GM12878 (cell line): ENCODE results near the gene KCNH6. TPM values are rescaled to one million over a fixed set of nuclear protein-coding genes. Genes with fewer than 3 reads are reported as not detected.

Experiments used
- ATAC-seq: fragments of 200-7000 bp; cut with Tn5 transposase; 3 replicates; pipeline ENCODE4 v1.9.1; 2020; ENCODE audit warnings: mild to moderate bottlenecking, moderate library complexity
- BruUV-seq: library from RNA; stranded (reverse); fragments of 400-500 nt; replicated peaks from 2 replicates; lab custom pipeline; 2021; lab: Mats Ljungman, UMichigan
- CTCF ChIA-PET: fragments of 300-600 bp; sonication (Branson Sonifier 250); formaldehyde crosslinking; extraction: SDS; loops from one replicate; lab custom pipeline; 2021; ENCODE audit warnings: inconsistent platforms; lab: Yijun Ruan, JAX
- POLR2A ChIA-PET: fragments of 350-600 bp; formaldehyde crosslinking; extraction: SDS; loops from one replicate; lab custom pipeline; 2021; ENCODE audit warnings: inconsistent platforms; lab: Charles Lee
- RAD21 ChIA-PET: fragments of 300-600 bp; sonication (Branson Sonifier 250); formaldehyde crosslinking; loops from one replicate; lab custom pipeline; 2023; ENCODE audit warnings: antibody characterized with exemption; ENCODE audit not compliant: unreplicated experiment; lab: Charles Lee
- SMC1A ChIA-PET: fragments of 300-600 bp; sonication (Branson Sonifier 250); formaldehyde crosslinking; loops from one replicate; lab custom pipeline; 2023; ENCODE audit not compliant: unreplicated experiment, uncharacterized antibody; lab: Charles Lee
- DNase-seq: peaks from one replicate; pipeline ENCODE4 v3.0.0-alpha.2; 2011; ENCODE audit warnings: low read depth, low spot score
- FAIRE-seq: peaks from 3 replicates; lab custom pipeline; 2011; peaks lifted over from hg19 to GRCh38; lab: Jason Lieb, UNC
- H2AFZ ChIP-seq: 2 replicates; pipeline ENCODE4 v1.6.0; 2011; ENCODE audit warnings: low read depth, low read length, control low read depth; ENCODE audit not compliant: control insufficient read depth
- H3K27ac ChIP-seq: 2 replicates; pipeline ENCODE4 v1.5.1; 2011; ENCODE audit warnings: control low read depth; ENCODE audit not compliant: control insufficient read depth, insufficient read depth
- H3K27me3 ChIP-seq, 2 experiments: replicated peaks in 1 of 2; 2 replicates each; pipeline versions ENCODE4 v1.6.0 to v1.6.1; 2011; ENCODE audit warnings: low read length in 1 of 2; ENCODE audit not compliant: control insufficient read depth in 2 of 2, insufficient read depth in 2 of 2
- H3K36me3 ChIP-seq, 2 experiments: 2 replicates each; pipeline ENCODE4 v1.5.1; 2011; ENCODE audit warnings: low read length in 1 of 2; ENCODE audit not compliant: control insufficient read depth in 2 of 2, insufficient read depth in 2 of 2
- H3K4me1 ChIP-seq: 2 replicates; pipeline ENCODE4 v1.6.1; 2011; ENCODE audit warnings: mild to moderate bottlenecking, low read length, moderate library complexity, mixed read lengths; ENCODE audit not compliant: control insufficient read depth, insufficient read depth
- H3K4me2 ChIP-seq: 2 replicates; pipeline ENCODE4 v1.6.0; 2011; ENCODE audit warnings: control low read depth; ENCODE audit not compliant: control insufficient read depth, insufficient read depth
- H3K4me3 ChIP-seq: fragments of 200-600 bp; sonication (generic); 2 replicates; pipeline ENCODE4 v1.5.1; 2016
- H3K79me2 ChIP-seq: 2 replicates; pipeline ENCODE4 v1.6.0; 2011; ENCODE audit warnings: low read length; ENCODE audit not compliant: control insufficient read depth, insufficient read depth
- H3K9ac ChIP-seq: 2 replicates; pipeline ENCODE4 v1.8.0; 2011; ENCODE audit warnings: low read length, control low read depth, mixed read lengths; ENCODE audit not compliant: control insufficient read depth, insufficient read depth
- H3K9me3 ChIP-seq: replicated peaks from 3 replicates; pipeline ENCODE4 v1.5.1; 2011; ENCODE audit warnings: mild to moderate bottlenecking, low read length; ENCODE audit not compliant: control insufficient read depth, insufficient read depth
- H4K20me1 ChIP-seq: 2 replicates; pipeline ENCODE4 v1.6.0; 2011; ENCODE audit not compliant: control insufficient read depth, insufficient read depth
- NR2C2 ChIP-seq: IDR thresholded peaks from 2 replicates; pipeline ENCODE4 v1.6.1; 2011; ENCODE audit warnings: borderline replicate concordance, low read depth; ENCODE audit not compliant: control insufficient read depth, insufficient read length
- PML ChIP-seq: IDR thresholded peaks from 2 replicates; pipeline ENCODE4 v1.6.1; 2012; ENCODE audit warnings: low read length, inconsistent platforms
- RELB ChIP-seq: fragments of 450-650 bp; IDR thresholded peaks from 2 replicates; pipeline ENCODE4 v1.6.1; 2017; ENCODE audit warnings: low read depth, mild to moderate bottlenecking, moderate library complexity
- ZBTB4 ChIP-seq: fragments of 450-650 bp; formaldehyde crosslinking; IDR thresholded peaks from 2 replicates; pipeline ENCODE4 v1.4.0; 2022; ENCODE audit warnings: mild to moderate bottlenecking, moderate library complexity
- WGBS: methylation state at CpG from one replicate; pipeline ENCODE4 v1.1.6; 2016; ENCODE audit warnings: low lambda C conversion rate; ENCODE audit not compliant: insufficient replicate concordance, insufficient coverage; ENCODE audit errors: missing lambda C conversion rate; 5-methylcytosine and 5-hydroxymethylcytosine counted together
- in situ Hi-C: fragments of 300-500 bp; cut with MboI; formaldehyde crosslinking; loops from 9 replicates; pipeline ENCODE4 v1.14.3; 2018; ENCODE audit warnings: mixed read lengths
- intact Hi-C: fragments of 100-400 bp; cut with micrococcal nuclease; formaldehyde crosslinking; loops from one replicate; pipeline ENCODE4 v1.14.2; 2022; ENCODE audit not compliant: unreplicated experiment
- polyA plus RNA-seq, 11 experiments: library from polyadenylated mRNA; depleted of rRNA in 4 of 11; unstranded in 6 of 11; stranded (reverse) in 5 of 11; fragments of >200 nt; fragmentation: Nextera tagmentation in 4 of 11; fragmentation: Illumina TruSeq in 1 of 11; extraction: Ambion mirVana in 4 of 11; extraction: Trizol in 1 of 11; gene quantifications; 1 replicate in 1 of 11; 2 replicates in 10 of 11; pipeline versions ENCODE4 v1.2.1 to v1.2.3, GENCODE V29; 2011 to 2016; ENCODE audit warnings: inconsistent platforms in 2 of 11, missing spikeins in 2 of 11, low read depth in 1 of 11
- total RNA-seq, 4 experiments: library from RNA; depleted of rRNA in 3 of 4; stranded (reverse); fragments of >200 nt in 3 of 4; fragmentation: Illumina TruSeq in 1 of 4; extraction: Trizol in 1 of 4; gene quantifications; 2 replicates each; pipeline versions ENCODE4 v1.2.1 to v1.2.3, GENCODE V29; 2013 to 2021
- TF ChIP-seq, protein P1 (sequence below): IDR thresholded peaks from 2 replicates; pipeline ENCODE4 v1.6.1; 2012; ENCODE audit warnings: improper control_type of control experiment, low read depth, low read length; ENCODE audit not compliant: insufficient replicate concordance
- TF ChIP-seq, protein P2 (sequence below): fragments of 450-650 bp; IDR thresholded peaks from 2 replicates; pipeline ENCODE4 v1.6.1; 2016; ENCODE audit warnings: mild to moderate bottlenecking

KCNH6 gene
- total and polyA plus RNA-seq, 10 of the 15 experiments (the other 5 are each of a cell fraction or from before 2014, with no cell fraction given), result not detected

DNA sequence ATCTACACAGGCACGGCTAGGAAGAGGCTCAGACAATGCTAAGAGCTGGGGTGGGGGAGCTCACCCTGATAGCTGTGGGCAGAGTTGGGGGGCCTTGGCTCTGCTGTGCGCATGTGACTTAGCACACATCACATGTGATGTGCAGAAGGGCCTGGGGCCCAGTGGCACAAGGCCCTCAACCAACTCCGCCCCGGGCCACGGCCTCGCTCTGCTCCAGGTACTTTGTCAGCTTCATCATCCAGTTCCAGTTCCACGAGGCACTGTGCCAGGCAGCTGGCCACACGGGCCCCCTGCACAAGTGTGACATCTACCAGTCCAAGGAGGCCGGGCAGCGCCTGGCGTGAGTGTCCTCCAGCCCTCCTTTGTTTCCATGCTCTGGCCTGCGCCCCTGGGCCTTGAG, 27.0 kb upstream of the KCNH6 start:
- CTCF ChIA-PET, result interaction anchor here (0.7 kb wide), 1 partner anchor 98 kb away, joined by 3 read pairs; no protein-coding TSS in a partner anchor
- FAIRE-seq, result no peak
- no peak for TF ChIP-seq PML
- TF ChIP-seq RELB, result no peak
- TF ChIP-seq ZBTB4, result no peak
- TF ChIP-seq, protein P1, sequence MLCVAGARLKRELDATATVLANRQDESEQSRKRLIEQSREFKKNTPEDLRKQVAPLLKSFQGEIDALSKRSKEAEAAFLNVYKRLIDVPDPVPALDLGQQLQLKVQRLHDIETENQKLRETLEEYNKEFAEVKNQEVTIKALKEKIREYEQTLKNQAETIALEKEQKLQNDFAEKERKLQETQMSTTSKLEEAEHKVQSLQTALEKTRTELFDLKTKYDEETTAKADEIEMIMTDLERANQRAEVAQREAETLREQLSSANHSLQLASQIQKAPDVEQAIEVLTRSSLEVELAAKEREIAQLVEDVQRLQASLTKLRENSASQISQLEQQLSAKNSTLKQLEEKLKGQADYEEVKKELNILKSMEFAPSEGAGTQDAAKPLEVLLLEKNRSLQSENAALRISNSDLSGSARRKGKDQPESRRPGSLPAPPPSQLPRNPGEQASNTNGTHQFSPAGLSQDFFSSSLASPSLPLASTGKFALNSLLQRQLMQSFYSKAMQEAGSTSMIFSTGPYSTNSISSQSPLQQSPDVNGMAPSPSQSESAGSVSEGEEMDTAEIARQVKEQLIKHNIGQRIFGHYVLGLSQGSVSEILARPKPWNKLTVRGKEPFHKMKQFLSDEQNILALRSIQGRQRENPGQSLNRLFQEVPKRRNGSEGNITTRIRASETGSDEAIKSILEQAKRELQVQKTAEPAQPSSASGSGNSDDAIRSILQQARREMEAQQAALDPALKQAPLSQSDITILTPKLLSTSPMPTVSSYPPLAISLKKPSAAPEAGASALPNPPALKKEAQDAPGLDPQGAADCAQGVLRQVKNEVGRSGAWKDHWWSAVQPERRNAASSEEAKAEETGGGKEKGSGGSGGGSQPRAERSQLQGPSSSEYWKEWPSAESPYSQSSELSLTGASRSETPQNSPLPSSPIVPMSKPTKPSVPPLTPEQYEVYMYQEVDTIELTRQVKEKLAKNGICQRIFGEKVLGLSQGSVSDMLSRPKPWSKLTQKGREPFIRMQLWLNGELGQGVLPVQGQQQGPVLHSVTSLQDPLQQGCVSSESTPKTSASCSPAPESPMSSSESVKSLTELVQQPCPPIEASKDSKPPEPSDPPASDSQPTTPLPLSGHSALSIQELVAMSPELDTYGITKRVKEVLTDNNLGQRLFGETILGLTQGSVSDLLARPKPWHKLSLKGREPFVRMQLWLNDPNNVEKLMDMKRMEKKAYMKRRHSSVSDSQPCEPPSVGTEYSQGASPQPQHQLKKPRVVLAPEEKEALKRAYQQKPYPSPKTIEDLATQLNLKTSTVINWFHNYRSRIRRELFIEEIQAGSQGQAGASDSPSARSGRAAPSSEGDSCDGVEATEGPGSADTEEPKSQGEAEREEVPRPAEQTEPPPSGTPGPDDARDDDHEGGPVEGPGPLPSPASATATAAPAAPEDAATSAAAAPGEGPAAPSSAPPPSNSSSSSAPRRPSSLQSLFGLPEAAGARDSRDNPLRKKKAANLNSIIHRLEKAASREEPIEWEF, result no peak
- TF ChIP-seq, protein P2, sequence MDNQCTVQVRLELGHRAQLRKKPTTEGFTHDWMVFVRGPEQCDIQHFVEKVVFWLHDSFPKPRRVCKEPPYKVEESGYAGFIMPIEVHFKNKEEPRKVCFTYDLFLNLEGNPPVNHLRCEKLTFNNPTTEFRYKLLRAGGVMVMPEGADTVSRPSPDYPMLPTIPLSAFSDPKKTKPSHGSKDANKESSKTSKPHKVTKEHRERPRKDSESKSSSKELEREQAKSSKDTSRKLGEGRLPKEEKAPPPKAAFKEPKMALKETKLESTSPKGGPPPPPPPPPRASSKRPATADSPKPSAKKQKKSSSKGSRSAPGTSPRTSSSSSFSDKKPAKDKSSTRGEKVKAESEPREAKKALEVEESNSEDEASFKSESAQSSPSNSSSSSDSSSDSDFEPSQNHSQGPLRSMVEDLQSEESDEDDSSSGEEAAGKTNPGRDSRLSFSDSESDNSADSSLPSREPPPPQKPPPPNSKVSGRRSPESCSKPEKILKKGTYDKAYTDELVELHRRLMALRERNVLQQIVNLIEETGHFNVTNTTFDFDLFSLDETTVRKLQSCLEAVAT, result no peak
- TF ChIP-seq NR2C2, result no peak

More for the DNA sequence above, 27.0 kb upstream of the KCNH6 start:
- WGBS, result 58% methylated on average over 12 of the region's 12 CpGs
- POLR2A ChIA-PET, result no interaction called here
- no peak overlapping the region for H3K4me2 ChIP-seq
- BruUV-seq, result no TSS peak
- H3K27me3 ChIP-seq, result peaks cover 0 to 1% of the 10 kb centered on the region in 2 experiments; a peak in 2 of 4 replicates
- H3K9ac ChIP-seq, result no peak overlapping the region
- H4K20me1 ChIP-seq, result no peaks in the 10 kb centered on the region
- H3K4me1 ChIP-seq, result no peaks in the 10 kb centered on the region
- DNase-seq (no peak), ATAC-seq (no peak)
- no peaks in the 10 kb centered on the region for H3K36me3 ChIP-seq
- no peak overlapping the region for H3K4me3 ChIP-seq
- SMC1A ChIA-PET, result interaction anchor here (0.7 to 1.3 kb wide), 3 partner anchors 9 to 115 kb away, joined by 3 to 4 read pairs (median 3); no protein-coding TSS in a partner anchor
- intact Hi-C loops, result no loop called here
- H3K79me2 ChIP-seq, result no peaks in the 10 kb centered on the region
- no peak overlapping the region for H3K27ac ChIP-seq
- in situ Hi-C loops, result no loop called here
- no peak overlapping the region for H2AFZ ChIP-seq
- H3K9me3 ChIP-seq, result no peaks in the 10 kb centered on the region
- RAD21 ChIA-PET, result no interaction called here
